Upper lobe of right lung (tissue), 1 donor: ENCODE data around the gene ZNF462. TPM values are rescaled to one million over a fixed set of nuclear protein-coding genes. Genes with fewer than 3 reads are reported as not detected.

Experiments
- ATAC-seq: fragments of 200-7000 bp; cut with Tn5 transposase; one replicate; pipeline ENCODE4 v1.9.1; 2020; ENCODE audit warnings: mild to moderate bottlenecking, moderate library complexity
- DNase-seq: peaks from one replicate; pipeline ENCODE4 v3.0.0-alpha.2; 2020
- H3K27ac ChIP-seq: fragments of 200-600 bp; one replicate; pipeline ENCODE4 v1.8.0; 2022
- H3K27me3 ChIP-seq: fragments of 200-600 bp; one replicate; pipeline ENCODE4 v1.8.0; 2022; ENCODE audit warnings: mild to moderate bottlenecking
- H3K36me3 ChIP-seq: fragments of 200-600 bp; one replicate; pipeline ENCODE4 v1.8.0; 2022
- H3K4me1 ChIP-seq: fragments of 200-600 bp; one replicate; pipeline ENCODE4 v1.8.0; 2022
- H3K4me3 ChIP-seq: fragments of 200-600 bp; one replicate; pipeline ENCODE4 v1.8.0; 2022; ENCODE audit warnings: mild to moderate bottlenecking
- H3K9me3 ChIP-seq: fragments of 200-600 bp; one replicate; pipeline ENCODE4 v1.8.0; 2022
- CTCF ChIP-seq: fragments of 200-600 bp; IDR thresholded peaks from one replicate; pipeline ENCODE4 v1.8.0; 2022; ENCODE audit warnings: antibody characterized with exemption
- intact Hi-C: fragments of 100-400 bp; cut with DNase I; formaldehyde crosslinking; loops from one replicate; pipeline ENCODE4 v1.11.0; 2022
- total RNA-seq: library from RNA; stranded (reverse); fragmentation: NEBNext Ultra II Directional; extraction: Animal tissue kit (Norgen Biotek cat#: 25700); gene quantifications from one replicate; pipeline ENCODE4 v1.2.1, GENCODE V29; 2021
- donor health status: DM: no; HTN: yes; CAD: no; lungs with severe emphysema.

The ZNF462 gene
- total RNA-seq, 1 donor from 2014 or later: 25.4 TPM

GRCh38 chr9:106878081-106878837 lies 15.3 kb downstream of the ZNF462 start:
- Histone ChIP-seq H3K4me3 (no peak overlapping the region), H3K4me1 (peaks cover 51% of the 10 kb centered on the region), H3K27me3 (no peaks in the 10 kb centered on the region), H3K9me3 (no peaks in the 10 kb centered on the region), H3K36me3 (no peaks in the 10 kb centered on the region), H3K27ac (no peak overlapping the region)
- intact Hi-C loops: no loop called here
- DNase-seq: no peak
- TF ChIP-seq CTCF: no peak
- no peak for ATAC-seq

GRCh38 chr9:106878934-106879333 lies 16.0 kb downstream of the ZNF462 start:
- ATAC-seq: peak; percentile 61
- H3K36me3 ChIP-seq: no peaks in the 10 kb centered on the region
- H3K27me3 ChIP-seq: no peaks in the 10 kb centered on the region
- no peak for TF ChIP-seq CTCF
- DNase-seq: no peak
- H3K4me3 ChIP-seq: no peak overlapping the region
- intact Hi-C loops: no loop called here
- no peak overlapping the region for H3K27ac ChIP-seq
- no peaks in the 10 kb centered on the region for H3K9me3 ChIP-seq
- peaks cover 54% of the 10 kb centered on the region for H3K4me1 ChIP-seq

DNA sequence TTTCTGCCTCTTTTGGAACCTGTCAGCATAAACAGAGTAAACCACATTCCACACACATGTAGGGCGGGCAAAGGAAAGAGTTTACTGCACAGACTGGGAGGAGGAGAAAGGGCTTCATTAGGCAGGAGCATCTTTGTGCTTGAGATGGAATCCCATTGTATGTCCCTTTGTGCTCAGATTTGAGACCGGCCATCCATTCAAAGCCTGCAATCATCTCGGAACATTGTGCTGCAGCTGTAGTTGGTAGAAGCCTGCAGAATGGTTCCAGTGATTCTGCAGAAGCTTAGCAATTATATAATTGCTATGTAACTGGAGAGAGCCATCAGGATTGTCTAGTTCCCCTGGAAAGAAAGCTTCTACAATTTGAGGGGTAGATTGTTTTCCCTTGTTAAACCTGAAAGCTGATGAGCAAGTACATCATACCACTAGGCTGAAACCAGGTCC lies 16.5 kb downstream of the ZNF462 start:
- DNase-seq (no peak), ATAC-seq (no peak)
- H3K36me3 ChIP-seq: no peaks in the 10 kb centered on the region
- H3K27me3 ChIP-seq: no peaks in the 10 kb centered on the region
- no peak for TF ChIP-seq CTCF
- peaks cover 59% of the 10 kb centered on the region for H3K4me1 ChIP-seq
- peak overlapping the region; percentile 25 for H3K27ac ChIP-seq
- no peaks in the 10 kb centered on the region for H3K9me3 ChIP-seq
- no peak overlapping the region for H3K4me3 ChIP-seq
- intact Hi-C loops: no loop called here

- ATAC-seq: peak; percentile 20
- Histone ChIP-seq H3K27ac (peak overlapping the region; percentile 25), H3K9me3 (no peaks in the 10 kb centered on the region), H3K36me3 (no peaks in the 10 kb centered on the region), H3K4me1 (peaks cover 65% of the 10 kb centered on the region), H3K27me3 (no peaks in the 10 kb centered on the region), H3K4me3 (no peak overlapping the region)
- intact Hi-C loops: no loop called here
- no peak for DNase-seq
- no peak for TF ChIP-seq CTCF
Observed at GRCh38 chr9:106880081-106880480, 17.1 kb downstream of the ZNF462 start.

DNA sequence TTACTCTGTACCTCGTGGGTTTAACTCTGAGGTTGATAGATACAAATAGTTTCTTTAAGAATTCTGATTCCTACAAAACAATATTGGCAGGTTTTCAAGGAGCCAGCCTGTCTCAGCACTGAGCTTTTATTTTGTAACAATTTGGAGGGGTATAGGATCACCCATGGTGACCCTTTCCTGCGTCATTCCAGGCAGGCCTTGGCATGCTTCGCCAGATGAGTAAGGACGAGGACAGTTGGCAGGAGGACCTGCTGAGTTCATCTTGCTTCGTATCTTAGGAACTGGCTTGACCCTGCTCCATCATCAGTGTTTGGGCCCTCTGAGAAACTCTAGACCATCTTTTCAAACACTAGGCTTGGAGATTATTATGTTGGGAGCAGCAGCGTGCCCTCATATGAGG lies 17.9 kb downstream of the ZNF462 start:
- H3K27ac ChIP-seq: peak overlapping the region; percentile 25
- H3K27me3 ChIP-seq: no peaks in the 10 kb centered on the region
- peaks cover 69% of the 10 kb centered on the region for H3K4me1 ChIP-seq
- ATAC-seq (no peak), DNase-seq (no peak)
- no peaks in the 10 kb centered on the region for H3K9me3 ChIP-seq
- TF ChIP-seq CTCF: no peak
- intact Hi-C loops: no loop called here
- H3K4me3 ChIP-seq: no peak overlapping the region
- H3K36me3 ChIP-seq: no peaks in the 10 kb centered on the region

DNA sequence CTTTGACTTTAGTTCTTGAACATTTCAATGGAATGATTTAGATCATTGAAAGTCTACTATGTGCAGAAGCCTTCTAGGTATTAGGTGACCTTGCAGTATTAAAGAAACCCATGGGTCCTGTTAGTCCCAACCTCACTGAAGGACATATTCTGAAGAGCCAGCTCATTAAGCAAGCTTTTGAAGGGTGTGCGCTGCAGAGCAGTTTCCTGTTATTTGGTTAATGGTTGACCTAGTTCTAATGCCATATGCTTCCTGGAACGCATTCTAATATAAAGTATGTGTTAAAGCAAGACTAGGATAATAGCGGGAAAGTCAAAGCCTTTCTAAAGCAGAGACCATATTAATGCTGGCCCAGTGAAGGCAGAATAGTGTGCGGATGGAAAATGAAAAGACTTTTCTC lies 20.1 kb downstream of the ZNF462 start:
- Histone ChIP-seq H3K27me3 (no peaks in the 10 kb centered on the region), H3K4me3 (no peak overlapping the region), H3K4me1 (peaks cover 64% of the 10 kb centered on the region), H3K9me3 (no peaks in the 10 kb centered on the region), H3K36me3 (no peaks in the 10 kb centered on the region), H3K27ac (peak overlapping the region; percentile 27)
- no peak for DNase-seq
- peak; percentile 80 for ATAC-seq
- intact Hi-C loops: no loop called here
- no peak for TF ChIP-seq CTCF
